EH (cell line): ENCODE results near the gene LGR6.
"Not testable (repeated sequence)": the region's sequence is repeated elsewhere in the genome, so short reads cannot be mapped to it uniquely, and the experiment has no call there.

ENCODE experiments used
- DNase-seq: peaks from one replicate; pipeline ENCODE4 v3.0.0-alpha.2; 2015; ENCODE audit warnings: low read depth

Gene LGR6

DNA sequence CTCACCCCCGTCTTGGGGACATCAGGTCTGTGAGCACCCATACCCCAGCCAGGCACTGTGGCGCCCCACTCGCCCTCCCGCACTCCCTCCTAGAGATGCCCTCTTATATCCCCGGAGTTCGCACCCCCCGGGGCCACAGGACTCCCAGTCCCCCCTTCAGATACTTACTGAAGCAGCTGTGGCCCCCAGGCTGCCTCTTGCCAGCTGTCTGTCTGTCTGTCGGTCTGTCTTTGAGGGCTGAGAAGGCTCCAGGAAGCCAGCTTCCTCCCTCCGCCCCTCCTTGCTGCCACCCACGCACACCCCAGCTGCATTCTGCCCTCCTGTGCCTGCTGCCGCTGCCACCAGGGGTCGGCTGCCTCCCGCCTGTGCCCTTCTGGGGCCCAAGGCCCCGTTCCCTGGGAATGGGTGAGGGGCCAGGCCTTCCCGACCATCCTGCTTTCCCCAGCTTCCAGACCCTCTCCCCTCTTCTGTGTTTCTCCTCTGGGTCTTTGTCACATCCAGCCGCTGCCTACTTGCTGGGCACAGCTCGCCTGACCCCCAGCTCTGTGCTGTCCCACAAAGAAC is 33.1 kb upstream of the LGR6 start, which contains the start of gene PTPN7:
PTPN7 (minus strand) TSS at position 226 of the 564 bp plus-strand sequence. CDS start 1,200 bp downstream, outside the sequence.
- DNase-seq = no peak

DNA sequence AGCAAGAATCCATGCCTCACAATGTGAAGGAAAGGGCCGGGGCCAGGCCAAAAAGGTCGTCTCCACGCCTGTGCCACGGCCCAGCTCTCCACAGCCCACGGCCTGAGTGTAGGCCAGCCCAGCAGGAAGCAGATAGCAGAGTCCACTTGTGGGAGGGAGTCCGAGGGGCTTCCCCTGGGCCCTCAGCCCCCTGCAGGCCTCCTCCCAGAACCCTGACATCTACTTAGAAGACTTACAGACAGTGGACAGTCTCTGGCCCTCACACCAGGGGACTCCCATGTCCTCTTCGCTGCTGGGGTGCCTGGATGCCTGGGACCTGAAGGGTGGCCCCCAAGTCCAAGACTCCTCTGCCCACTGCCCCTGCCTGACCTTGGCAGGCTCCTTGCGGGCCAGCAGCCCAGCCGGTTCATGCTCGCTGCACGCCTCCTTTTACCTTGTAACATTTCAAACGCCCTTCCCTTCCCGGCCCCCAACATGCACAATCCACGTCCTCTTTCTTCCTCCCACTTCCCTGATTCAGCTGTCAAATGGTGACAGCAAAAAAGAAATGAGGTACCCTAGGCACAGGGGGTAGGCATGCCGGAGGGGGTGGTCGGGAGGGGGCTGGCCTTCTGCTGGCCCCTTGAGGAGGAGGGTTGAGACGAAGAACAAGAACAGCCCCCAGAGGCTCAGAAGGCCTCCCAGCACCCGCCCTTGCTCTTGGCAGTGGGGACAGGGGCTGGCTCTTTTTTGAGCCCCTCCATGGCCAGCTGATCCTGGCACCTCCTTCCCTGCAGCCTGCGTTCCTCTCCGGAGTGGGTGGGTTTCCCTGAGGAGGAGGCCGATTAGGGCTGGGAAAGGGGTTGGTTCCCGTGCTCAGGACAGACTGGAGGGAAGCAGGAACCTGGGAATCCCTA is 32.2 kb upstream of the LGR6 start:
- no peak for DNase-seq

DNA sequence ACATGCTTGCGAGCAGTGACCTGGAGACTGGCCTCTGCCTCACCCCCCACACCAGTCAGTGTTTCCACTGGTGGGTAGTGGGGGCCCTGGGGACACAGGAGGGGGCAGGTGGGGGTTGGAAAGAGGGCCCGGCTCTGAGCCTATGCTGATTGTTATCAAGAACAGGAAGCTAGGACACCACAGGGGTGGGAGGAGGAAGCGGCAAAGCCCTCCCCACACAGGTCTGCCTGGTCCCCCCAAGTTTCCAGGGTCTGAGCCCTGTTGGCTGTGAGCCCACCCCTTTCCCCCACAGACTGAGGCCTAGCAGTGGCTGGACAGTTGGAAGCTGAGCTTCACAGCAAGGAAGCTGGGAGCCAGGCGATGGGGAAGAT is 31.6 kb upstream of the LGR6 start:
- DNase-seq = no peak

DNA sequence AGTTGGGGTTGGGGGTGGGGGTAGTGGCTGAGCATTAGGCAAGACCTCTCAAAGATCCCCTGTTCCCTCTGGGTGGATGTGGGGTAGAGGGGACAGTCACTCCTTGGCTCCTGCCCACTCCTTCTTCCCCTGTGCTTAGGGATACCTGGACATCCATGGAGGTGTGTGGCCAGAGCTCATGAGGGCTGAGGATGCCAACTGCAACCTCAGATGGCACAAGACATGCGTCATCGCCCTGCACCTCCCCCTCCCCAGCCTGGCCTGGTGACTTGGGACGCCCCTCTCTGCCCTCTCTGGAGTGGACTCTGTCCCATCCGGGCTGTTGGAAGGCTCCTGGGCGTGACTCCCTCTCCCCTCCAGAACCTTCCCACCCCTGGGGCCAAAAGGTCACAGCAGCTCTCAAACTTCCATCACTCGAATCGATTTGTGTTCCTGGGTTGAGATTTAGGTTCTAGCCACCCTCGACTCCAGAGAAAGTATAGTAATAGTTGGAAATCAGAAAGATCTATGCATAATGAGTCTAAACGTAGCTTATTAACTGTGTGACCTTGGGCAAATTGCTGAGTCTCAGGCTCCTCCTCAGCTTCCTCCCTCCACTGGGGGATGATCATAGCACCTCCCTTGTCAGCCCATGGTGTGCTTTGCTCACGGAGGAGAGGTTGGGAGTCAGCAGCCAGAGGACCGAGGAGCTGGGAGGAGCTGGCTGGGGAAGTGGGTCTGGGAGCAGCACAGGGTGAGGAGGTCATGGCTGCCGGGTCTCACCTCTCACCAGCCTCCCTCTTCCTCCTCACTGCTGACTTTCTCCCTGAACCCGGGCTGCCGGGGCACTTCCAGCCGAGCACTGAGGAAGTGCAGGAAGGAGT is 30.9 kb upstream of the LGR6 start:
- no peak for DNase-seq

DNA sequence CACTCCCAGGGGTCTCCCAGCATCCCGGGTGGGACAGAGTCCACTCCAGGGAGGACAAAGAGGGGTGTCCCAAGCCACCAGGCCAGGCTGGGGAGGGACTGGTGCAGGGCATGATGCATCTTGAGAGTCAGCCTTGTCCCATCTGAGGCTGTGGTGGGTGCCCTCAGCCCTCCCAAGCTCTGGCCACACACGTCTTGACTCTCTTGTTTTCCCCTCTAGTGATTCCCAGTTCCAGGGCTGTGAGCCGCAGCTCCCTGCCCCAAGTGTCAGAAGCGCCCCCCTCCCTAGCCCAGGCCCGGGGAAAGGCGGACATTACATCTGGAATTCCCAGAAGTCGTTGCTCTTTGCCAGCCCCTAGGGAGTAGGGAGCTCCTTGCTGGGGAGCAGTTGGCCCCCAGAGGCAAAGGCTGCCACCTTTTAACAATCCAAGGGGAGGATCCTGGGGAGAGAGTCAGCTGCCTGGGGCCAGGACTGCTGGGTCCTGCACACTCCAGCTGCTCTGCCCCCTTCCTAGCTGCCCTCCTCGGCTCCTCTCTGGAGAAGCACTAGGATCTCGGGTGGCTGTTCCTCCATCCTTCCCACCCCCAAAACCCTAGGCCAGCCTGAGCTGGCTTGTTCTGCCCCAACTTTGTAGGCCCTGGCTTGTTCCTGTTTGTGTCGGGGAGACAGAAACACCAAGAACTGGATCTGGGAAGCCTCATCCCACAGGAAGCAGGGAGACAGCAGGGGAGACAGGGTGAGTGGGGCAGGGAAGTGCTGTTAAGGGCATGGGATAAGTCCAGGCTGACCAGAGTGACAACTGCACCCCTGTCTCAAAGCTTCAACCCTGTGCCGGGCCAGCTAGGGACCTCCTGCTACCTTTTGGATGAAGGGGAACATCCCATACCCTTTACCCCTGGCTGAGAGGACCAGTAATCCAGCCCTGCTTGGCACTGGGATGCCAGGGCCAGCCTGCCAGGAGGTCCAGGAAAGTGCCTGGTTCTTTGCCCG is 30.0 kb upstream of the LGR6 start:
- DNase-seq = no peak

DNA sequence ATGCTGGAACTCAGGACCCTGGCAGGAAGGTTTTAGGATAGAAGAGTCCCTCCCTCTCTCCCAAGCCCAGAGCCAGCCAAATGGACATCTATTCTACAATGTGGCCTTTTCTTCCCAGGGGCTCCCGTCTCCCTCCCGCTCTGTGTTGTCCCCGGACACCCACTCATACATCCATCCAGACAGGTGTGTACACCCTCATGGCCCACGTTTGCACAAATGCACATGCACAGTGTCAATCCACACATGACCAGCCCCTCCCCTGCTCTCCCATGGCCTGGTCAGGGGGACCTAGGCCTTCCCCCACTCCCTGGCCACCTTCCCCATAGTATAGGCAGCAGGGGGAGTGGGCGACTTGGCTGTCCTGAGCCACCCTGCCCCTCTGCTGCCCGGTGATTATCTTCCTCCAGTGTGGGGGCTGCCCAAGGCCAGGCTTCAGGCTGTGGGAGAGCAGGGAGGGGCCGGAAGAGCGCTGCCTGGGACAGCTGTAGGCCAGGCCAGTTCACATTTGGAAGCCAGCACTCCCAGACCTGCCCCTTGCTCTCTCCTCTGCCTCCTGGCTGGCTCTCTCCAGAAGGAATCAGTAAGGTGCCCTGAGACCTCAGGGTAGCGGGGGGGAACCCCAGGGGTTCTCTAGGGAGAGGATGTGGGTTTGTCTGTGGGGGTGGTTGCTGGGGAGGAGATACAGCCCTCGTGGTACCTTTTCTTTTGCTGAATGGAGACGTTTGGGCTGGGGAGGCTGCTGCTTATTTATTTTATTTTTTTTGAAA is 29.1 kb upstream of the LGR6 start:
- no peak for DNase-seq

DNA sequence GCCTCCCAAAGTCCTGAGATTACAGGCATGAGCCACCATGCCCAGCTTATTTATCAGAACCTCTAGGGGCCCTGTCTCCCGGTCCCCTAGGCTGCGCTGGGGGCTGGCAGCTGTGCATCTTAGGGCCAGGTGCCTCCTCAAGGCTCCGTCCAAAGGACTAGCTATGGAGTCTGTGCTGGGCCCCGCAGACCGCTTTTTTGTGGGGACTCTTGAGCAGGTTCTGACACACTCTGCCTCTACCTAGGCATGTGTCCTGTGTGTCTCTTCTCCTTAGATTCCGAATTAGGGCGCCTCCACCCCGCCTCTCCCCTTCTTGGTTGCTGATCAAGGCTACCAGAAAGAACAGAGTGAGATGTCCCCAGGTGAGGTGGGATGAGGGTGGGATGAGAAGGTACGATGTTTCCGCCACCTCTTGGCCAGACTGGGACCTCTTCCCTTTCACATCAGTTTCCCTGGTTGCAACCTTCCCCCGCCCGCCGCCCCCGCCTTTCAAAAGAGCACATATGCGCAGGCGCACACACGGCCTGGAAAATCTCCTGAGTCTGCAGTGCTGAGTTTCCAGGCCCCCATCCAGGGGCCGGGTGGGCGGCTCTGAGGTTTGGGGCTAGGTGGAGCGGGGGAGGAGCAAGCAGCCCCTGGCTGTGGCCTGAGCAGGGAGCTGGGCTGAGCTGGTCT is 28.2 kb upstream of the LGR6 start:
- no peak for DNase-seq

DNA sequence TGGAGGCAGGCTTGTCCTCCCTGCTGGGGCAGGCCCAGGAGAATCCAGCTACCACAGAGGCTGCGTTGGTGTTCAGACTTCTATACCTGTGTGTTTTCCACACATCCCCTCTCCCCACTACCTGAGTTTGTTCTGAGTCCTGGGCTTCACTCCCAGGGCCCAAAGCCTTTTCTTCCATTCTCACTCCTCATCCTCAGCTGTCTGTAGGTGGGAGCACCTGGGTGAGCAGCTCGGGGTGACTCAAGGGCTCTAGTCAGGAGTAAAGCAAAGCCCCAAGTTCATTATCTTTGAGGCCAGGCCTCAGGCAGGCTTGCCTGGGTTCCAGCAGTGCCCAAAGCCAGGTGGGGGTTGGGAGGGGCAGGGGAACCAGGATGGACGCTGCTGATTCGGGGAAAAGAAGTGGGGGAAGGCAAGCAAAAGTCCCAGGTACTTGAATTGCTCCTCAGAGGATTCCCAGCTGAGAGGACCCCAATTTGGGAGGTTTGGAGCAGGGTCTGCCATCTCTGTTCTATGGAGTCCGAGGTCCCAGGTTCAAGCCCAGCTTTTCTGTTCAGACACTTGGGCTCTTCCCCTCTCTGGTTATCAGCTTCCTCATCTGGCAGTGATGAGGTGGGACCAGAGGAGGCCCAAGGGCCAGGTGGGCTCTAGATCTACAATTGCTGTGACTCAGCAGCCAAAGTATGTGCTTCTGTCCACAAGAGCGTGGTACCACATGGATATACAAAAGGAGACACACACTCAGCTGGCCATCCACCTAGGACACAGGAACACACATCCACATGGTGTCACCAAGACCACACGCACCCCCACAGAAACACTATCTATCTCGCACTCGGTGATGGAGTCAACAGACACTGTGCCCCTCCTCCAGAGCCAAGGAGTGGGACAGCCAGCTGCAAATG is 27.4 kb upstream of the LGR6 start:
- no peak for DNase-seq

DNA sequence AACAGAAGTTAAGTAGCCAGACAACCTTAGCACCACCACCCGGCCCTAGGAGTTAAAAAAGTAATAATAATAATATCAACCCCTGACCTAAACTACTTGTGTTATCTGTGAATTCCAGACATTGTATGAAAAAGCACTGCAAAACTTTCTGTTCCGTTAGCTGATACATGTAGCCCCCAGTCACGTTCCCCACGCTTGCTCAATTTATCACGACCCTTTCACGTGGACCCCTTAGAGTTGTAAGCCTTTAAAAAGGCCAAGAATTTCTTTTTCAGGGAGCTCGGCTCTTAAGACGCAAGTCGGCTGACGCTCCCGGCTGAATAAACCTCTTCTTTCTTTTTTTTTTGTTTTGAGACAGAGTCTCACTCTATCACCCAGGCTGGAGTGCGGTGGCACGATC is 26.5 kb upstream of the LGR6 start:
- DNase-seq = not testable (repeated sequence)

DNA sequence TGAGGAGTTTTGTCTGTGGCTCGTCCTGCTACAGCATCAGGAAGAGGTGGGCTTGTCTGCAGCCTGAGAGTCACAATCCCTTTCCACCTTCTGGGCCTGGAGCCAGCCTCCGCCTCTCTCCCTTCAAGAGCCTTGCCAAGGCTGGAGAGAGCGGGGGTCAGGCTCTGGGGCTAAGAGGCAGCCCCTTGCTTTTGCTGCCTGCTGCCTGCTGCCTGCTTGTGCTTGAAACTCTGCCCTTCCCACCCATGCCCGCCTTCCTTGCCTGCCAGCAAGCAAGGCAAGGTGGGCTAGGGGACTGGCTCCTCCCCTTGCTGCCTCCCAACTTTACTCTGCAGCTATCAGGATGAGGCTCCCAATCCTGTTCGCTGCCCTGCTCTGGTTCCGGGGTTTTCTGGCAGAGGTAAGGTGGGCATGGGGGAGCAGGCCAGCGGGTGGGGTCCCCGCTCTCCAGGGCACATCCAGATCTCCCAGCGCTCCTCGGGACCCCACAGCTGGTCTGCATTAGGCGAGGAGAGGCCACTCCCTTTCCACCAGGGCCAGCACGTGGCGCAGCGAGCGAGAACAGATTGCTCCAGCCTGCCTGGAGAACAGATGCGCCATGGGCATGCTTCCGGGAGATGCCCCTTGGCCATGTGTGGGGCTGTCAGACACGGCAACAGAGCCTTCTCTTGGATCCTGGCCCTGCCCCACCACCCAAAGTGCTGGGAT is 25.7 kb upstream of the LGR6 start:
- peak; percentile 55 for DNase-seq

DNA sequence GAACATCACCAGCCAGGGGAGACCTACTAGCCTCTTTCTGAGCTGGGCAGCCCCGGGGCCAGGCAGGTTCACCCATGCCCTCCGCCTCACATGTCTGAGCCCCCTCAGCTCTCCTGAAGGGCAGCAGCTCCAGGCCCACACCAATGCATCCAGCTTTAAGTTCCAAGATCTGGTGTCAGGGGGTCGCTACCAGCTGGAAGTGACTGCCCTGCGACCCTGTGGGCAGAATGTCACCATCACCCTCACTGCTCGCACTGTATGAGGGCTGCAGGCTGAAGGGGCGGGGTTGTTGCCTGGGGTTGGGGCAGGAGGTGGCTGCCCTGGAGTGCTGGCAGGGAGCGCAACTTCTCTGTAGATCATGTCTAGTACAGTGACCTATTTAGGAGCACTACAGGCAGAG is 24.7 kb upstream of the LGR6 start:
- no peak for DNase-seq

DNA sequence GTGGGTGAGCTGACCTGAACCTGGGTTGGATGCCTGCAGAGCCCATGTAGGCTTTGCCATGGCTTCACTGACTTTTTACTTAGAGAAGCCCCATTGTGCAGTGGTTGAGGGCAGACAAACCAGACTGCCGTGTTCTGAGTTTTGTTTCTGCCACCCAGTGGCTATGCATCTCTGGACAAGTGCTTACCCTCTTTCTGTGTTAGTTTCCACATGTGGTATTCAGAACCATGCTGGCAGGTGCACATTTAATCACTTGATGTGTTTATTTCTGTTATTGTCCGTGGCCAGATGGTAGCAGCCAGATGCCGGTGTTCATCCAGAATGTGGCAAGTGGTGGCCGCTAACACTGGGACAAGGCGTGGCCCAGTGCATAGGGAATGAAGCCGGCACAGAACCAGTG is 22.9 kb upstream of the LGR6 start:
- no peak for DNase-seq

DNA sequence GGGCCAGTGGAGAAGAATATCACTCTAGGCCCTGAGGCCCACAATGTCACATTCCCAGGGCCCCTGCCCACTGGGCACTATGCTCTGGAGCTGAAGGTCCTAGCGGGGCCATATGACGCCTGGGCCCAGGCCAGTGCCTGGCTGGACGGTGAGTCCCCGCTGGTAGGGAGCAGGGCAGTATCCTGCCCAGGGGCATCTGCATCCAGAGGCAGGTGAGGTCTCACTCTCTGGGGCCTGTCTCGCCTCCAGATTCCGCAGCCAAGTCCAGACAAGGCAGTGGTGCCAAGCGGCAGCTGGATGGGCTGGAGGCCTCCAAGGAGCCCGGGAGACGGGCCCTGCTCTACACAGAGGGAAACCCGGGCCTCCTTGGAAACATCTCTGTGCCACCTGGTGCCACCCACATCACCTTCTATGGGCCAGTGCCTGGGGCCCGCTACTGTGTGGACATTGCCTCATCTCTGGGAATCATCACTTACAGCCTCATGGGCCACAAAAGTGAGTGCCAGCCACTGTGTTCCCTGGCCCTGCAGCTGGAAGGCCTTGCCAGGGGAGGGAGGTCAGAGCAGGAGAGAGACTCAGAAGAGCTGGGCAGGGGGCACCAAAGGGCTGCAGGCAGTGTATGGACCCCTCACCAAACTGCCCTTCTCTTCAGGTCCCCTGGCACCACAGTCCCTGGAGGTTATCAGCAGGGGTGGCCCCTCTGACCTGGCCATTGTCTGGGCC is 22.1 kb upstream of the LGR6 start:
- DNase-seq = no peak

DNA sequence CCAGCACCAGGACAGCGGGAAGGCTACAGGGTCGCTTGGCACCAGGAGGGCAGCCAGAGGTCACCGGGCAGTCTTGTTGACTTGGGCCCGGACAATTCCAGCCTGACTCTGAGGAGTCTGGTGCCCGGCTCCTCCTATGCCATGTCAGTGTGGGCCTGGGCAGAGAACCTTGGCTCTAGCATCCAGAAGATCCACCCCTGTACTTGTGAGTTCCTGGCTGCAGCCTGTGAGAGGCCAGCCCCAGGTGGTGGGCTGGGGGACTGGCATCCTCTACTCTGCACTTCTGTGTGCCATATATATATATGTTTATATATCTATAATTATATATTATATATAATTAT is 21.6 kb upstream of the LGR6 start:
- no peak for DNase-seq

DNA sequence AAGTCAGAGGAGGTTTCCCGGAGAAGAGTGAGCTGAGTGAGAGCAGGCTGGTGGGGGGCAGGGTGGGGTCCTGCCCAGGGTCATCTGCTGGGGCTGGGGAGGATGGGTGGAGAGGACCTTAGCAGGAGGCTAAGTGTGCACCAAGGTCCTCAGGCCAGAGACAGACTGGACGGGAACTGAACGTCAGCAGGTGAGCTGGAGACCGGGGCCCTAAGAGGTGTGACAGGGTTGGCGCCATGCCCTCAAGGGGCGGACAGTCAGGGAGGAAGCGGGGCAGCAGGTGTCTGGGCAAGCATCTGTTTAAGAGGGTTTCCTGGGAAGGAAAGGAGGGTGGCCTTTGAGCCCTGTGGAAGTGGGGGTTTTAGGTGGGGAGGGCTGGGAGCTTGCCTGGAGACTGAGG is 19.6 kb upstream of the LGR6 start:
- no peak for DNase-seq

DNA sequence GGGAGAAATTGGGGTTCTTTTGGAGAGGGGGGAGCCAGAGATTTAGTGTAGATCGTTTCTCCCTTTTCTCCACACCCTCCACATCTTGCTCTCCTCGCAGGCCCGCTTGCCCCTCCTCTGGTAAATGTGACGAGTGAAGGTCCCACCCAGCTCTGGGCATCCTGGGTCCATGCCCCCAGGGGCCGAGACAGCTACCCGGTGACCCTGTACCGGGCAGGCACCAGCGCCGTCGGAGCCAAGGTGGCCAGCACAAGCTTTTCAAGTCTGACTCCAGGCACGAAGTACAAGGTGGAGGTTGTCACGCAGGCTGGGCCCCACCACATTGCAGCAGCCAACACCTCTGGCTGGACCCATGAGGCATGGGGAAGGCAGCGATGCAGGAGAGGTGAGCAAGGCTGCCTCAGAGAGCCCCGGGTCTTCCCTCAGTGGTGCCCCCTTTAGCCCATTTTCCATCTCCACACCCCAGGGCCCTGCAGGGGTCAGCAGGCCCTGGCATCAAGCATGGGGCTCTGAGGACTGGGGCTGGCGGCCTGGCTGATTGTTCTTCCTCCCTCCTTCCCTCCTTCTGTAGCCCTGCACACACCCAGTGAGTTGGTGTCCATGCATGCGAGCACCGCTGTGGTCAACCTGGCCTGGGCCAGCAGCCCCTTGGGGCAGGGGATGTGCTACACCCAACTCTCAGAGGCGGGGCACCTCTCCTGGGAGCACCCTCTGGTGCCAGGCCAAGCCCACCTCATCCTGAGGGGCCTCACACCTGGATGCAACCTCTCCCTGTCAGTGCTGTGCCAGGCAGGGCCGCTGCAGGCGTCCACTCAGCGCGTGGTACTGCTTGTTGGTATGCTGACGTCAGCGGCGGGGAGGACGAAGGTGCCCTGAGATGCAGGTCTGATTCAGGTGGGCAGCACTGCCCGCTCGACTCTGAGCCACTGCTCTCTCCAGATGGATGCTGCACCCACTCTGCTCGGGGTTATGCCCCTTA is 16.4 kb upstream of the LGR6 start:
- no peak for DNase-seq
